ENCODE measurements around the gene SLC35F5.

- TF ChIP-seq CTCF (IDR thresholded peaks at IDR 0.05; ENCODE audit: low read depth, low read length) (no peak), EZH2phosphoT487 (IDR thresholded peaks at IDR 0.05; ENCODE audit: low read depth) (no peak)
These were observed 40.8 kb upstream of the SLC35F5 start for GRCh38 chr2:113797237-113797636.
